ENCODE data around the gene PNMA8A. TPM values are rescaled to one million over a fixed set of nuclear protein-coding genes. Genes with fewer than 3 reads are reported as not detected.

PNMA8A gene
- total and polyA plus RNA-seq, 2 of the 8 experiments (the other 6 are each of a cell fraction or from before 2014, with no cell fraction given) = 10.0 to 22.8 TPM

GRCh38 chr19:46451352-46451751 lies 20.0 kb downstream of the PNMA8A start:
- Histone ChIP-seq H2BK5ac (ENCODE audit: low read depth, low read length) (no peak overlapping the region), H3K79me2 (ENCODE audit: control insufficient read depth in 1 of 2, insufficient read depth in 2 of 2, low read length in 2 of 2) (no peaks in the 10 kb centered on the region), H3K4me3 (ENCODE audit: extremely low read depth in 1 of 4, insufficient read depth in 2 of 4, low read depth in 3 of 4, low read length in 4 of 4) (no peak overlapping the region), H3K23me2 (ENCODE audit: low read depth, low read length) (no peaks in the 10 kb centered on the region), H3K36me3 (ENCODE audit: control insufficient read depth in 2 of 4, insufficient read depth in 4 of 4, low read length in 3 of 4) (no peaks in the 10 kb centered on the region), H3K9me3 (ENCODE audit: insufficient read depth in 2 of 2, low read depth in 1 of 2, low read length in 1 of 2) (no peaks in the 10 kb centered on the region), H2BK12ac (ENCODE audit: low read depth, low read length) (no peak overlapping the region), H3K14ac (ENCODE audit: insufficient read length) (no peak overlapping the region), H2AFZ (ENCODE audit: low read length) (no peak overlapping the region), H3K27me3 (replicated peaks in 1 of 4; ENCODE audit: control insufficient read depth in 3 of 4, extremely low read depth in 1 of 4, insufficient read depth in 3 of 4, low read length in 3 of 4) (no peaks in the 10 kb centered on the region), H3K79me1 (ENCODE audit: low read depth, low read length) (no peaks in the 10 kb centered on the region), H3K23ac (ENCODE audit: insufficient read length) (no peak overlapping the region), H3K4me1 (replicated peaks in 1 of 4; ENCODE audit: control insufficient read depth in 3 of 4, insufficient read depth in 4 of 4, low read length in 3 of 4) (no peaks in the 10 kb centered on the region), H2BK120ac (replicated peaks; ENCODE audit: low read depth, low read length) (no peak overlapping the region), H2BK15ac (ENCODE audit: low read length) (no peak overlapping the region), H3K27ac (ENCODE audit: low read depth, low read length) (no peak overlapping the region), H2AK5ac (ENCODE audit: low read depth, low read length) (no peak overlapping the region), H4K8ac (ENCODE audit: extremely low read depth, insufficient read depth, low read length) (no peak overlapping the region), H3K9ac (replicated peaks in 1 of 4; ENCODE audit: extremely low read depth in 1 of 4, low read depth in 3 of 4, low read length in 3 of 4) (no peak overlapping the region), H4K5ac (ENCODE audit: insufficient read length, low read depth, low read length) (no peak overlapping the region), H3K18ac (ENCODE audit: extremely low read depth, low read length) (no peak overlapping the region), H3K4ac (replicated peaks; ENCODE audit: insufficient read length, low read depth, low read length) (no peak overlapping the region), H3K4me2 (ENCODE audit: insufficient read depth in 1 of 2, low read depth in 2 of 2, low read length in 2 of 2) (no peak overlapping the region), H4K91ac (replicated peaks; ENCODE audit: insufficient read length, low read length) (no peak overlapping the region), H2BK20ac (ENCODE audit: low read length) (no peak overlapping the region), H4K20me1 (replicated peaks in 1 of 2; ENCODE audit: control insufficient read depth in 1 of 2, insufficient read depth in 2 of 2, low read length in 2 of 2) (no peaks in the 10 kb centered on the region), H3K56ac (replicated peaks; ENCODE audit: insufficient read length, low read depth, low read length) (no peak overlapping the region)
- WGBS, 2 experiments (ENCODE audit: extremely low coverage in 1 of 2, insufficient coverage in 1 of 2, insufficient read length in 1 of 2, insufficient replicate concordance in 2 of 2, low coverage in 1 of 2, low lambda C conversion rate in 2 of 2, missing lambda C conversion rate in 1 of 2) = 79% methylated on average over 6 of the region's 6 CpGs; no CpG with 5 or more reads in 1 of the 2 experiments
- DNase-seq (ENCODE audit: low read depth in 1 of 2, low spot score in 2 of 2) (no peak), FAIRE-seq (no peak)
- POLR2A ChIA-PET (ENCODE audit: partially characterized antibody) = interaction anchor here (0.6 kb wide), 1 partner anchor 16 kb away, joined by 3 read pairs; no protein-coding TSS in a partner anchor
- CTCF ChIA-PET (ENCODE audit: partially characterized antibody) = interaction anchor here (0.9 to 1.6 kb wide), 5 partner anchors 20 to 80 kb away, joined by 3 to 10 read pairs (median 3); no protein-coding TSS in a partner anchor
- TF ChIP-seq RBBP5 (IDR thresholded peaks at IDR 0.05; ENCODE audit: borderline replicate concordance, low read depth, low read length) (no peak), JUND (IDR thresholded peaks at IDR 0.05; ENCODE audit: low read length) (no peak), SAP30 (IDR thresholded peaks at IDR 0.05; ENCODE audit: insufficient read depth, insufficient replicate concordance, low read length) (no peak), ATF2 (IDR thresholded peaks at IDR 0.05; ENCODE audit: low read length) (no peak), FOSL1 (IDR thresholded peaks at IDR 0.05; ENCODE audit: insufficient read depth, low read depth, low read length) (no peak), EGR1 (IDR thresholded peaks at IDR 0.05; ENCODE audit: borderline replicate concordance, low read depth, low read length) (no peak), NANOG (IDR thresholded peaks at IDR 0.05; ENCODE audit: insufficient read depth, low read depth, low read length, poor library complexity, severe bottlenecking) (no peak), BRCA1 (IDR thresholded peaks at IDR 0.05; ENCODE audit: low read depth, low read length) (no peak), HDAC6 (IDR thresholded peaks at IDR 0.05; ENCODE audit: low read depth, low read length) (no peak), ATF3 (IDR thresholded peaks at IDR 0.05; ENCODE audit: insufficient read depth, low read depth, low read length) (no peak), HDAC2 (IDR thresholded peaks at IDR 0.05; ENCODE audit: borderline replicate concordance in 1 of 2, low read depth in 2 of 2, low read length in 2 of 2) (no peak)

Measured in H1 (cell line).